Mesenchymal stem cell (in vitro differentiated cells and primary cell): Measurements from ENCODE around the gene OR4E2.
"Not testable (repeated sequence)": the region's sequence is repeated elsewhere in the genome, so short reads cannot be mapped to it uniquely, and the experiment has no call there.

Experiments
- DNase-seq: peaks from one replicate; pipeline ENCODE4 v3.0.0-alpha.2; 2013
- H2AFZ ChIP-seq: one replicate; pipeline ENCODE4 v1.6.1; 2013; ENCODE audit warnings: low read depth, mild to moderate bottlenecking, control low read depth, inconsistent platforms, low read length, moderate library complexity
- H2AK5ac ChIP-seq: 2 replicates; pipeline ENCODE4 v1.6.1; 2013; ENCODE audit warnings: low read length, moderate library complexity, mild to moderate bottlenecking, inconsistent platforms; ENCODE audit not compliant: severe bottlenecking
- H2BK120ac ChIP-seq: one replicate; pipeline ENCODE4 v1.6.1; 2013; ENCODE audit warnings: low read depth, mild to moderate bottlenecking, inconsistent platforms, low read length, moderate library complexity
- H2BK12ac ChIP-seq, 2 experiments: one replicate each; pipeline ENCODE4 v1.6.1; 2013; ENCODE audit warnings: inconsistent platforms in 2 of 2, low read length in 2 of 2, mild to moderate bottlenecking in 2 of 2, moderate library complexity in 2 of 2, control low read depth in 1 of 2
- H2BK15ac ChIP-seq: one replicate; pipeline ENCODE4 v1.6.1; 2013; ENCODE audit warnings: mild to moderate bottlenecking, low read depth, inconsistent platforms; ENCODE audit not compliant: poor library complexity, severe bottlenecking
- H2BK5ac ChIP-seq: 2 replicates; pipeline ENCODE4 v1.6.1; 2013; ENCODE audit warnings: low read depth, mild to moderate bottlenecking, low read length, control low read depth, inconsistent platforms; ENCODE audit not compliant: poor library complexity, severe bottlenecking
- H3K14ac ChIP-seq, 2 experiments: one replicate each; pipeline ENCODE4 v1.6.1; 2013; ENCODE audit warnings: inconsistent platforms in 2 of 2, low read length in 2 of 2, control low read depth in 1 of 2, mild to moderate bottlenecking in 1 of 2, moderate library complexity in 1 of 2
- H3K18ac ChIP-seq, 2 experiments: one replicate each; pipeline ENCODE4 v1.6.1; 2013; ENCODE audit warnings: inconsistent platforms in 2 of 2, low read length in 2 of 2, control low read depth in 1 of 2, low read depth in 1 of 2, mild to moderate bottlenecking in 1 of 2
- H3K23ac ChIP-seq, 2 experiments: one replicate each; pipeline ENCODE4 v1.6.1; 2013; ENCODE audit warnings: inconsistent platforms in 2 of 2, low read length in 2 of 2, mild to moderate bottlenecking in 2 of 2, moderate library complexity in 2 of 2, control low read depth in 1 of 2
- H3K27ac ChIP-seq: 2 replicates; pipeline ENCODE4 v1.5.1; 2013; ENCODE audit warnings: mild to moderate bottlenecking, moderate library complexity, low read length, control low read depth, inconsistent platforms; ENCODE audit not compliant: poor library complexity, severe bottlenecking
- H3K27me3 ChIP-seq, 2 experiments: 2 replicates each; pipeline versions ENCODE4 v1.6.1 to v1.7.0; 2013; ENCODE audit warnings: low read length in 2 of 2, mild to moderate bottlenecking in 2 of 2, moderate library complexity in 2 of 2, control low read depth in 1 of 2, inconsistent platforms in 1 of 2; ENCODE audit not compliant: control insufficient read depth in 1 of 2, insufficient read depth in 1 of 2
- H3K36me3 ChIP-seq, 2 experiments: 2 replicates each; pipeline versions ENCODE4 v1.6.1 to v1.7.0; 2013; ENCODE audit warnings: low read length in 2 of 2, control low read depth in 1 of 2, inconsistent platforms in 1 of 2, low read depth in 1 of 2, mild to moderate bottlenecking in 1 of 2; ENCODE audit not compliant: insufficient read depth in 2 of 2, control insufficient read depth in 1 of 2
- H3K4ac ChIP-seq, 2 experiments: one replicate each; pipeline ENCODE4 v1.6.1; 2013; ENCODE audit warnings: inconsistent platforms in 2 of 2, low read length in 2 of 2, mild to moderate bottlenecking in 2 of 2, moderate library complexity in 2 of 2, control low read depth in 1 of 2, low read depth in 1 of 2
- H3K4me1 ChIP-seq: 2 replicates; pipeline ENCODE4 v1.6.1; 2013; ENCODE audit warnings: low read depth, low read length, control low read depth; ENCODE audit not compliant: control insufficient read depth, insufficient read depth
- H3K4me2 ChIP-seq: 2 replicates; pipeline ENCODE4 v1.6.1; 2013; ENCODE audit warnings: low read length, mild to moderate bottlenecking, inconsistent platforms; ENCODE audit not compliant: poor library complexity, severe bottlenecking
- H3K4me3 ChIP-seq, 2 experiments: 2 replicates each; pipeline versions ENCODE4 v1.5.1 to v1.7.0; 2013; ENCODE audit warnings: low read length in 2 of 2, mild to moderate bottlenecking in 2 of 2, control low read depth in 1 of 2, low read depth in 1 of 2; ENCODE audit not compliant: insufficient read depth in 1 of 2
- H3K79me1 ChIP-seq: replicated peaks from 2 replicates; pipeline ENCODE4 v1.6.1; 2013; ENCODE audit warnings: mild to moderate bottlenecking, control low read depth, low read length, inconsistent platforms; ENCODE audit not compliant: poor library complexity, severe bottlenecking
- H3K9ac ChIP-seq: 2 replicates; pipeline ENCODE4 v1.7.0; 2013; ENCODE audit warnings: mild to moderate bottlenecking, low read length, moderate library complexity
- H3K9me3 ChIP-seq: 2 replicates; pipeline ENCODE4 v1.7.0; 2013; ENCODE audit warnings: mild to moderate bottlenecking, low read length; ENCODE audit not compliant: control insufficient read depth
- H4K8ac ChIP-seq: one replicate; pipeline ENCODE4 v1.6.1; 2013; ENCODE audit warnings: inconsistent platforms, mild to moderate bottlenecking, low read length, moderate library complexity
- H4K91ac ChIP-seq: one replicate; pipeline ENCODE4 v1.6.1; 2013; ENCODE audit warnings: mild to moderate bottlenecking, low read length, inconsistent platforms
- WGBS: methylation state at CpG from one replicate; pipeline ENCODE4 v1.1.7; 2013; ENCODE audit warnings: mixed read lengths; 5-methylcytosine and 5-hydroxymethylcytosine counted together

Gene OR4E2

DNA sequence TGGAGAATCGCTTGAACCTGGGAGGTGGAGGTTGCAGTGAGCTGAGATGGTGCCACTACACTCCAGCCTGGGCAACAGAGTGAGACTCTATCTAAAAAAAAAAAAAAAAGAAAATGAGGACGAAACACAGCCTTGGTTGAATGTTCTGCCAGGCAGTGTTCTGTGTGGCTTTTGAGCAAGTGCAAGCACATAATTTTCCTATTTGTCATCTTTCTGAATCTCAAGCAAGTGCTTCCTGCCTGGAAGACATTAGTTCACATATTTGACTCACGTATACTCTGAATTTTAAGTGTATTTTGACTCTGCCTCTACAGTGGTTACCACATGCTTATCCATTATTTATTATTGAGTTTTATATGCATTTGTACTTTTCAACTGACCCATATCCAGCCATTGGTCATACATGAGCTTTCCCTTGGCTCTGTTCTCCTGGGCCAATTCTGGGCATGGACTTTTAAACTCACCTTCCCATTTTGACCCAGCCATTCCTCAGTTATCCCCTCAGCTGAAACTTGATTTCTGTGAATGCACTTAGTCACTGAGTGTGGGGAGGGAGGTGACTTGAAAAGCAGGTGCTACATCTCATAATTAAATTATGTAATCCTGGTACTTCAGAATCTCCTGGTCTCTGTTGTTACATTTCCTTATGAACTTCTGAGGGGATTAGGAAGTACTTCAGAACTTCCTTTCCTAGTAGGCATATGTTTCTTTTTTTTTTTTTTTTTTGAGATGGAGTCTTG lies 27.0 kb upstream of the OR4E2 start:
- no peak overlapping the region for H3K14ac ChIP-seq
- H3K23ac ChIP-seq: no peak overlapping the region
- no peak overlapping the region for H3K4me3 ChIP-seq
- no peak overlapping the region for H3K4ac ChIP-seq
- DNase-seq: peak; percentile 18
- no peak overlapping the region for H2AFZ ChIP-seq
- no peak overlapping the region for H2BK15ac ChIP-seq
- no peak overlapping the region for H3K27ac ChIP-seq
- no peak overlapping the region for H4K8ac ChIP-seq
- H2BK120ac ChIP-seq: no peak overlapping the region
- H4K91ac ChIP-seq: no peak overlapping the region
- no peaks in the 10 kb centered on the region for H3K9me3 ChIP-seq
- H2BK5ac ChIP-seq: no peak overlapping the region
- H3K18ac ChIP-seq: no peak overlapping the region
- H3K4me1 ChIP-seq: no peaks in the 10 kb centered on the region
- no peak overlapping the region for H3K9ac ChIP-seq
- no peak overlapping the region for H3K4me2 ChIP-seq
- H3K79me1 ChIP-seq: no peaks in the 10 kb centered on the region
- no peaks in the 10 kb centered on the region for H3K27me3 ChIP-seq
- no peak overlapping the region for H2BK12ac ChIP-seq
- WGBS: 56% methylated on average over 2 of the region's 3 CpGs
- no peaks in the 10 kb centered on the region for H3K36me3 ChIP-seq
- no peak overlapping the region for H2AK5ac ChIP-seq

- H3K27me3 ChIP-seq, H3K36me3 ChIP-seq, H3K18ac ChIP-seq, H3K79me1 ChIP-seq, H3K9ac ChIP-seq, H3K4me2 ChIP-seq, H4K8ac ChIP-seq, H2BK5ac ChIP-seq, H2BK120ac ChIP-seq, H2AFZ ChIP-seq, DNase-seq, H3K4me1 ChIP-seq, H3K4ac ChIP-seq, H3K23ac ChIP-seq, H2BK12ac ChIP-seq, H3K9me3 ChIP-seq, H3K4me3 ChIP-seq, H4K91ac ChIP-seq, H2AK5ac ChIP-seq, H2BK15ac ChIP-seq, H3K14ac ChIP-seq, H3K27ac ChIP-seq: not testable (repeated sequence)
- 100% methylated on average over 1 of the region's 1 CpG for WGBS
Observed at GRCh38 chr14:21630503-21630902, 23.1 kb upstream of the OR4E2 start.

DNA sequence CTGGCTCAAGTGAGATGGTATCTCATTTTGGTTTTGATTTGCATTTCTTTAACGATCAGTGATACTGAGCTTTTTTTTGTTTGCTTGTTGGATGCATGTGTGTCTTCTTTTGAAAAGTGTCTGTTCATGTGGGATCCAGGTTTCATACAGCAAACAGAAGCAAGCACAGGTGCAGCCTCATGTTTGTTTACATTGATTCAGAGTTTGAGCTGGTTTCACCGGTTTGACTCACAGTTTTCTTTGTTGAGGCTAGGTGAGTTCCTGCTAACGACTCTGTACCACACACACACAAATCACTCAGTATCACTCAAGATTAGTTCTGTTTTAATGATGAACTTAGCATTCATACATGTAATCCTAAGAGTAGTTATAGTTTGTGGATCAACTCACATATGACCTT lies 22.6 kb upstream of the OR4E2 start:
- H3K4me1 ChIP-seq: no peaks in the 10 kb centered on the region
- H3K79me1 ChIP-seq: no peaks in the 10 kb centered on the region
- H2AFZ ChIP-seq: no peak overlapping the region
- H2BK15ac ChIP-seq: no peak overlapping the region
- H3K27me3 ChIP-seq: no peaks in the 10 kb centered on the region
- H3K4me2 ChIP-seq: no peak overlapping the region
- H4K8ac ChIP-seq: no peak overlapping the region
- no peak overlapping the region for H3K27ac ChIP-seq
- 61% methylated on average over 2 of the region's 3 CpGs for WGBS
- no peaks in the 10 kb centered on the region for H3K36me3 ChIP-seq
- no peak overlapping the region for H3K14ac ChIP-seq
- H3K4ac ChIP-seq: no peak overlapping the region
- DNase-seq: no peak
- H4K91ac ChIP-seq: no peak overlapping the region
- no peak overlapping the region for H2BK12ac ChIP-seq
- H3K23ac ChIP-seq: no peak overlapping the region
- H3K9me3 ChIP-seq: no peaks in the 10 kb centered on the region
- H2BK5ac ChIP-seq: no peak overlapping the region
- no peak overlapping the region for H3K18ac ChIP-seq
- no peak overlapping the region for H2AK5ac ChIP-seq
- H2BK120ac ChIP-seq: no peak overlapping the region
- H3K4me3 ChIP-seq: no peak overlapping the region
- no peak overlapping the region for H3K9ac ChIP-seq

- H4K8ac ChIP-seq: no peak within 1 kb of the TSS
- no peaks in the 10 kb centered on the region for H3K27me3 ChIP-seq
- no peaks in the 10 kb centered on the region for H3K36me3 ChIP-seq
- no peak within 1 kb of the TSS for H3K4me2 ChIP-seq
- H3K4me3 ChIP-seq: no peak within 1 kb of the TSS
- H2BK15ac ChIP-seq: no peak within 1 kb of the TSS
- H2BK120ac ChIP-seq: no peak within 1 kb of the TSS
- no peaks in the 10 kb centered on the region for H3K4me1 ChIP-seq
- H3K23ac ChIP-seq: no peak within 1 kb of the TSS
- no peak within 1 kb of the TSS for H3K9ac ChIP-seq
- no peaks in the 10 kb centered on the region for H3K9me3 ChIP-seq
- no peak within 1 kb of the TSS for H3K27ac ChIP-seq
- no peak within 1 kb of the TSS for H2BK5ac ChIP-seq
- H3K14ac ChIP-seq: no peak within 1 kb of the TSS
- no peak within 1 kb of the TSS for H2BK12ac ChIP-seq
- DNase-seq: no peak
- H3K79me1 ChIP-seq: no peaks in the 10 kb centered on the region
- 80% methylated on average over 4 of the region's 4 CpGs for WGBS
- no peak within 1 kb of the TSS for H4K91ac ChIP-seq
- H2AK5ac ChIP-seq: no peak within 1 kb of the TSS
- H2AFZ ChIP-seq: no peak within 1 kb of the TSS
- no peak within 1 kb of the TSS for H3K4ac ChIP-seq
- no peak within 1 kb of the TSS for H3K18ac ChIP-seq
Observed at GRCh38 chr14:21634840-21635239, 18.8 kb upstream of the OR4E2 start, which contains the start of gene OR10G2. OR10G2 (minus strand) TSS chr14:21634940; CDS start chr14:21634842, 98 bp downstream.
